Measurements from ENCODE around the gene GLP2R.

The GLP2R gene

GRCh38 chr17:9935408-9935807 lies 109.7 kb downstream of the GLP2R start:
- Histone ChIP-seq H3K4me1 (ENCODE audit: control insufficient read depth, insufficient read depth, low read length, unreplicated experiment) (no peaks in the 10 kb centered on the region), H3K27me3 (ENCODE audit: insufficient read depth, low read length) (no peaks in the 10 kb centered on the region), H3K27ac (ENCODE audit: low read depth, low read length) (no peak overlapping the region), H3K36me3 (ENCODE audit: insufficient read depth, low read length) (no peaks in the 10 kb centered on the region), H2AFZ (ENCODE audit: low read length, unreplicated experiment) (no peak overlapping the region), H3K79me2 (ENCODE audit: control insufficient read depth, insufficient read depth, low read length, unreplicated experiment) (no peaks in the 10 kb centered on the region), H3K4me3 (ENCODE audit: low read depth, low read length) (no peak overlapping the region)

GRCh38 chr17:9936095-9936494 lies 110.4 kb downstream of the GLP2R start:
- Histone ChIP-seq H2AFZ (ENCODE audit: low read length, unreplicated experiment) (no peak overlapping the region), H3K4me1 (ENCODE audit: control insufficient read depth, insufficient read depth, low read length, unreplicated experiment) (no peaks in the 10 kb centered on the region), H3K27me3 (ENCODE audit: insufficient read depth, low read length) (no peaks in the 10 kb centered on the region), H3K4me3 (ENCODE audit: low read depth, low read length) (no peak overlapping the region), H3K36me3 (ENCODE audit: insufficient read depth, low read length) (no peaks in the 10 kb centered on the region), H3K27ac (ENCODE audit: low read depth, low read length) (no peak overlapping the region), H3K79me2 (ENCODE audit: control insufficient read depth, insufficient read depth, low read length, unreplicated experiment) (no peaks in the 10 kb centered on the region)

GRCh38 chr17:9937241-9937761 lies 111.6 kb downstream of the GLP2R start:
- no peak overlapping the region for H3K4me3 ChIP-seq (ENCODE audit: low read depth, low read length)
- H3K27ac ChIP-seq (ENCODE audit: low read depth, low read length) = no peak overlapping the region
- no peaks in the 10 kb centered on the region for H3K79me2 ChIP-seq (ENCODE audit: control insufficient read depth, insufficient read depth, low read length, unreplicated experiment)
- H3K36me3 ChIP-seq (ENCODE audit: insufficient read depth, low read length) = no peaks in the 10 kb centered on the region
- H3K27me3 ChIP-seq (ENCODE audit: insufficient read depth, low read length) = no peaks in the 10 kb centered on the region
- H3K4me1 ChIP-seq (ENCODE audit: control insufficient read depth, insufficient read depth, low read length, unreplicated experiment) = no peaks in the 10 kb centered on the region
- no peak overlapping the region for H2AFZ ChIP-seq (ENCODE audit: low read length, unreplicated experiment)

DNA sequence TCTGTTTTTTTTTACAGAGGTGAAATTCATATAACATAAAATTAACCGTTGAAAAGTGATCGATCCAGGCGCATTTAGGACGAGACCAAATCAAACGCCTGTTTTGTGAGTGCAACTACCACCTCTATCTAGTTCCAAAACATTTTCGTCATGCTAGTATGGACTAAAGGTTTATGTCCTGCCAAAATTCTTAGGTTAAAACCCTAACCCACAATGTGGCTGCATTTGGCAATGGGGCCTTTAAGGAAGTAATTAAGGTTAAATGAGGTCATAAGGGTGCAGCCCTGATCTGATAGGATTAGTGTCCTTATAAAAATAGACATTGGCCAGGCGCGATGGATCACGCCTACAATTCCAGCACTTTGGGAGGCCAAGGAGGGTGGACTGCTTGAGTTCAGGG lies 112.2 kb downstream of the GLP2R start:
- Histone ChIP-seq H3K79me2 (ENCODE audit: control insufficient read depth, insufficient read depth, low read length, unreplicated experiment) (no peaks in the 10 kb centered on the region), H3K27me3 (ENCODE audit: insufficient read depth, low read length) (no peaks in the 10 kb centered on the region), H3K27ac (ENCODE audit: low read depth, low read length) (no peak overlapping the region), H3K36me3 (ENCODE audit: insufficient read depth, low read length) (no peaks in the 10 kb centered on the region), H3K4me3 (ENCODE audit: low read depth, low read length) (no peak overlapping the region), H2AFZ (ENCODE audit: low read length, unreplicated experiment) (no peak overlapping the region), H3K4me1 (ENCODE audit: control insufficient read depth, insufficient read depth, low read length, unreplicated experiment) (no peaks in the 10 kb centered on the region)

DNA sequence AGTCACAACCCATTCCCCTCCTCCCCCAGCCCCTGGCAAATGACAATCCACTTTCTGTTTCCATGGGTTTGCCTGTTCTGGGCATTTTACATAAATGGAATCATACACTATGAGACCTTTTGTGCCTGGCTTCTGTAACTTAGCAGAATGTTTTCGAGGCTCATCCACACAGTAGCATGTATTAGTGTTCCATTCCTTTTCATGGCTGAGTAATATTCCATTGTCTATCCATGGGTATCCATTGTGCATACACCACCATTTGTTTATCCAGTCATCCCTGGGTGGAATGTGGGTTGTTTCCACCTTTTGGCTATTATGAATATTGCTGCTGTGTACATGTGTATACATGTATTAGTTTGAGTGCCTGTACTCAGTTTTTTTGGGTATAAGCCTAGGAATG lies 113.0 kb downstream of the GLP2R start:
- Histone ChIP-seq H3K27ac (ENCODE audit: low read depth, low read length) (no peak overlapping the region), H3K4me1 (ENCODE audit: control insufficient read depth, insufficient read depth, low read length, unreplicated experiment) (no peaks in the 10 kb centered on the region), H3K4me3 (ENCODE audit: low read depth, low read length) (no peak overlapping the region), H2AFZ (ENCODE audit: low read length, unreplicated experiment) (no peak overlapping the region), H3K27me3 (ENCODE audit: insufficient read depth, low read length) (no peaks in the 10 kb centered on the region), H3K36me3 (ENCODE audit: insufficient read depth, low read length) (no peaks in the 10 kb centered on the region), H3K79me2 (ENCODE audit: control insufficient read depth, insufficient read depth, low read length, unreplicated experiment) (no peaks in the 10 kb centered on the region)

GRCh38 chr17:9940841-9941240 lies 115.1 kb downstream of the GLP2R start:
- no peak overlapping the region for H2AFZ ChIP-seq (ENCODE audit: low read length, unreplicated experiment)
- no peak overlapping the region for H3K27ac ChIP-seq (ENCODE audit: low read depth, low read length)
- H3K79me2 ChIP-seq (ENCODE audit: control insufficient read depth, insufficient read depth, low read length, unreplicated experiment) = no peaks in the 10 kb centered on the region
- no peak overlapping the region for H3K4me3 ChIP-seq (ENCODE audit: low read depth, low read length)
- H3K27me3 ChIP-seq (ENCODE audit: insufficient read depth, low read length) = no peaks in the 10 kb centered on the region
- no peaks in the 10 kb centered on the region for H3K4me1 ChIP-seq (ENCODE audit: control insufficient read depth, insufficient read depth, low read length, unreplicated experiment)
- H3K36me3 ChIP-seq (ENCODE audit: insufficient read depth, low read length) = no peaks in the 10 kb centered on the region

DNA sequence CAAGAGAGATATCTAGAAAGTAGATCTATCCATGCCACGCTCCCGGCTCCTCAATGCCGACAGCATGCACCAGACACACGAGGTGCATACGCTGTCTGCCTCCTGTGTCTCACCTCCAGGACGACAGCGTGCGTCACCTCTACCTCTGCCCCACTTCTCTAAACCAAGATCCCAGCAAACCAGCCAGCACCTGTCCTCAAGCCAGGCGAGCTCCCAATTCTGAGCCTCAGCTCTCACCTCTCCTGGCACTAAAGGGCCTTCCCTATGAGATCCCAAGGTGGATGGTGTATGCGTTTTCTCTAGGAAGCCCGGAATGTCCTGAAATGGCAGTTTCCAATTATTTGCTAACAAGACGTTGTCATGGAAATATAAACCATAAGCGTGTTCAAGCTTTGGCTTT lies 115.6 kb downstream of the GLP2R start:
- no peaks in the 10 kb centered on the region for H3K79me2 ChIP-seq (ENCODE audit: control insufficient read depth, insufficient read depth, low read length, unreplicated experiment)
- no peak overlapping the region for H2AFZ ChIP-seq (ENCODE audit: low read length, unreplicated experiment)
- H3K36me3 ChIP-seq (ENCODE audit: insufficient read depth, low read length) = no peaks in the 10 kb centered on the region

More for the DNA sequence above, 115.6 kb downstream of the GLP2R start:
- no peak overlapping the region for H3K4me3 ChIP-seq (ENCODE audit: low read depth, low read length)
- H3K4me1 ChIP-seq (ENCODE audit: control insufficient read depth, insufficient read depth, low read length, unreplicated experiment) = no peaks in the 10 kb centered on the region
- H3K27ac ChIP-seq (ENCODE audit: low read depth, low read length) = no peak overlapping the region
- H3K27me3 ChIP-seq (ENCODE audit: insufficient read depth, low read length) = no peaks in the 10 kb centered on the region

Data from ACC112 (cell line).